Muscle of leg (tissue), 11 donors: ENCODE data around the gene KRT85. TPM values are rescaled to one million over a fixed set of nuclear protein-coding genes. Genes with fewer than 3 reads are reported as not detected.
"Not testable (repeated sequence)": the region's sequence is repeated elsewhere in the genome, so short reads cannot be mapped to it uniquely, and the experiment has no call there.

Experiments used
- DNase-seq: peaks from one replicate; pipeline ENCODE4 v3.0.0; 2013
- H3K27ac ChIP-seq: one replicate; pipeline ENCODE4 v1.5.1; 2013; ENCODE audit warnings: mild to moderate bottlenecking, low read length, control low read depth
- H3K27me3 ChIP-seq: one replicate; pipeline ENCODE4 v1.6.1; 2013; ENCODE audit warnings: low read length; ENCODE audit not compliant: control insufficient read depth, insufficient read depth
- H3K36me3 ChIP-seq: one replicate; pipeline ENCODE4 v1.6.1; 2013; ENCODE audit warnings: low read length; ENCODE audit not compliant: control insufficient read depth, insufficient read depth
- H3K4me1 ChIP-seq: one replicate; pipeline ENCODE4 v1.6.1; 2013; ENCODE audit warnings: low read length; ENCODE audit not compliant: control insufficient read depth, insufficient read depth
- H3K4me3 ChIP-seq: one replicate; pipeline ENCODE4 v1.5.1; 2013; ENCODE audit warnings: low read length, control low read depth
- H3K9me3 ChIP-seq: replicated peaks from 2 replicates; pipeline ENCODE4 v1.6.1; 2013; ENCODE audit warnings: low read depth, low read length; ENCODE audit not compliant: control insufficient read depth
- WGBS: methylation state at CpG from one replicate; pipeline ENCODE4 v1.1.5; 2013; ENCODE audit warnings: missing lambda C conversion rate; ENCODE audit not compliant: insufficient coverage; 5-methylcytosine and 5-hydroxymethylcytosine counted together
- polyA plus RNA-seq, 8 donors: library from polyadenylated mRNA; unstranded; fragments of 120-200 nt; gene quantifications; one replicate each; pipeline versions ENCODE4 v1.2.1 to v1.2.3, GENCODE V29; 2013; ENCODE audit warnings: inconsistent platforms in 1 of 8, low replicate concordance in 1 of 8; ENCODE audit not compliant: insufficient read length in 8 of 8, insufficient read depth in 1 of 8
- total RNA-seq: library from RNA; stranded (reverse); fragments of 120-200 nt; gene quantifications from one replicate; pipeline ENCODE4 v1.2.4, GENCODE V29; 2013

Gene KRT85
- total and polyA plus RNA-seq, 9 donors: not detected

DNA sequence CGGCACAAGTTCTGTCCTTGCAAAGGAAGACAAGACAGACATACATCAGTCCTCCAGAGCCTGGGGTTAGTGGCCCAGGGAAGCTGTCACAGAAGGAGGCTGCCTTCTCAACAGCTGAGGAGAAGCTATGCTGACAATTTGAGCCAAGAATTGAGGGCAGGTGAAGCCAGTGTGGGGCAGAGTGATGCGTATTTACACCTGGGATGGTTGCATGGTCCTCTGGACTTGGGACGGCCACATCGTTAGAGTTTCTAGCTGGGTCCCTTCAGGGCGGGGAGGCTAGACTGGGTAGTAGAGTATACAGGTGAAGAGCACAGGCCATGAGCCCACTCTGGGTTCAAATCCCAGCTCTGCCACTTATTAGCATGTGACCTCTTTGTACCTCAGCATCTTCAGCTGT is 16.5 kb downstream of the KRT85 start:
- Histone ChIP-seq H3K27me3 (peaks cover 14% of the 10 kb centered on the region), H3K27ac (no peak overlapping the region), H3K9me3 (no peaks in the 10 kb centered on the region), H3K4me1 (peaks cover 51% of the 10 kb centered on the region), H3K4me3 (no peak overlapping the region), H3K36me3 (no peaks in the 10 kb centered on the region)
- DNase-seq: no peak
- WGBS: 95% methylated on average over 4 of the region's 5 CpGs

DNA sequence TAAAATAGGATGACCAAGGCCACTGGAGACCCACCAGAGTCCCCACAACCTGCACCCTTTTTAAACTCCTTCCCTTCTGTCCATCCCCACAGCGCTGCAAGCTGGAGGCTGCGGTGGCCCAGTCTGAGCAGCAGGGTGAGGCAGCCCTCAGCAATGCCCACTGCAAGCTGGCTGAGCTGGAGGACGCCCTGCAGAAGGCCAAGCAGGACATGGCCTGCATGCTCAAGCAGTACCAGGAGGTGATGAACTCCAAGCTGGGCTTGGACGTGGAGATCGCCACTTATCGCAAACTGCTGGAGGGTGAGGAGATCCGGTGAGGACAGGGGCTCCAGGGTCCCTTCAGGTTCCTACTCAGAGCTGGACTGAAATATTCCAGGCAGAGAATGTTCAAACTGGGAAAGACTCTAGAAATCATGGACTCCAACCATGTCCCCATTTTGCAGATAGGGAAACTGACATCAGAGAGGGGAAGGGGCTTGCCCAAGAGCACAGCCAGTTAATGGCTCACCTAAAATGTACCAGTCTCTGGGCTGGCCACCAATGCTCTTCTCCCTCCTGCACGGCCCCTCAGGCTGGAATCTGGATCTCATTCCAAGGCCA is 17.2 kb downstream of the KRT85 start:
- no peak for DNase-seq
- peaks cover 47% of the 10 kb centered on the region for H3K4me1 ChIP-seq
- H3K27me3 ChIP-seq: peaks cover 14% of the 10 kb centered on the region
- no peaks in the 10 kb centered on the region for H3K36me3 ChIP-seq
- 91% methylated on average over 7 of the region's 8 CpGs for WGBS
- no peak overlapping the region for H3K4me3 ChIP-seq
- H3K27ac ChIP-seq: no peak overlapping the region
- H3K9me3 ChIP-seq: no peaks in the 10 kb centered on the region

DNA sequence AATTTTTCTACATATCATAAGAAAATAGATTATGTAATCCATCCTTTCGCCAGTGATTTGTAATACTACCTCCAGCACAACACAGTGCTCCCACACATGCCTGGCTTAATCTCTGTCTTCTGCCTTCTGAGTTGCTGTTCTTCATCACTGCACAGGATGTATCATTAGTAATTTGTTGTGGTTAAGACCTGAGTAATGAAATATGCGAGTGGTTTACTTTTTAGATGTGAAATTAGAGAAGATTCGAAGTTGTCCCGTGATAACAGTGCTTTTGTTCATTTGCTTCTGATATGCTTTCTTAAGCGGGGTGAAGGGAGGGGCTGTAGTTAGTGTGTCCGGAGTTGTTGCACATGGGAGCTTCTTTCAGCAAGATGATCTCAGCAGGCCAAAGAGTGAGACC is 18.1 kb downstream of the KRT85 start:
- Histone ChIP-seq H3K27ac (no peak overlapping the region), H3K4me1 (peaks cover 39% of the 10 kb centered on the region), H3K4me3 (no peak overlapping the region), H3K27me3 (peaks cover 15% of the 10 kb centered on the region), H3K9me3 (no peaks in the 10 kb centered on the region), H3K36me3 (no peaks in the 10 kb centered on the region)
- no peak for DNase-seq
- WGBS: 87% methylated on average over 4 of the region's 6 CpGs

DNA sequence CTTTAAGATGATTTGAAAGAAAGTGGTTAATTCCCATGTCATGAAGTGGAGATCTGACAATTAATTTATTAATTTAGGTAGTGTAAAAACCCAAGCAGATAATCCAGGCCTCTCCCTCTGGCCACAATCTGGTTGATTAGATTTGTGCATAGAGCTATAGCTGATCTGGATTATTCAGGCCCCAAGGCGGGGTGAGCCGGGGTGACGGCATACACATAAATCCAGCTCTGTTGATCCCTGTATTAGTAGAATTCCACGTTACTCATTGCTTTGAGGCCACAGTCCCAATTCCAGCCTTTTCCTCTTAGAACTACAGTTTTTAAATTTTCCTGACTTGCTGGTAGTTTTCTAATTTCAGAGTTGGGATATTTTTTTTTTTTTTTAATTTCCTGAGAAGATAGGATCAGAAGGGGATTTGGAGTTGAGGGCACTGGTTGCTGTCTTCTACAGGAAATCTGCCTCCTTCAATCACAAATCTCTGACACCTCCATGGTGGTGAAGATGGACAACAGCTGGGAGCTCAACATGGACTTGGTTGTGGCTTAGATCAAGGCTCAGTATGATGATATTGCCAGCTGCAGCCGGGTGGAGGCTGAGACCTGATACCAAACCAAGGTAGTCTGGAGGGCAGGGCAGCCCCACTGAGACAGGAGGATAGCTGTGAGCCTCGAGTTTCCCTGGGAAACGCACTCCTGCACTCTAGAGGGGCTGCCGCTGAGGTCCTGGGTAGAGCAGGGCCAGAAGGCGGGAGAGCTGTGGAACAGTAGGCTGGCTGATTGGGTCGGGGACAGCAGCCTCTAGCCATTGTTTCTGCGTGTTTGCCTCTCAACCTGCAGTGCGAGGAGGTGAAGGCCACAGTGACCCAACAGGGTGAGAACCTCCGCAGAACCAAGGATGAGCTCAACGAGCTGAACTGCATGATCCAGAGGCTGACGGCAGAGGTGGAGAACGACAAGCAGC is 19.4 kb downstream of the KRT85 start:
- WGBS: 42% methylated on average over 10 of the region's 16 CpGs
- Histone ChIP-seq H3K36me3 (no peaks in the 10 kb centered on the region), H3K4me1 (peaks cover 30% of the 10 kb centered on the region), H3K9me3 (peaks cover 12% of the 10 kb centered on the region), H3K27me3 (peaks cover 16% of the 10 kb centered on the region), H3K27ac (peak overlapping the region; percentile 13), H3K4me3 (no peak overlapping the region)
- DNase-seq: peak; percentile 51

DNA sequence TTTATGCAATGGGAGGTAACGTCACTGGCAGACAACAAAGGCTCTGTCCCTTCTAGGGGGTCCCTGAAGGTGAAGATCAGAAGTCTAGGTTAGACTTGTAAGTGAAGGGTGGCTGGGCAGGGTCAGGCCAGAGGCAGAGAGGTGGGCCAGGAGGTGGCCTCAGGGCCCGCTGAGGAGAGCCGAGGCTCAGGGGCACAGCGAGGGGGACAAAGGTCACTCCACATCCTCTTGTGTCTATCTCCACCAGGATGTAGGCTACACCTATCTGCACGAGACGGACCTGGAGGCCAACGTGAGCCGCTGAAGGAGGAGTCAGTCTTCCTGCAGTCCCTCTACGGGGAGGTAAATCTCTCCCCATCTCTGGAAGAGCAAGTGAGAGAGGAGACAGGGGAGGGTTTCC is 20.3 kb downstream of the KRT85 start:
- peaks cover 12% of the 10 kb centered on the region for H3K9me3 ChIP-seq
- peak overlapping the region; percentile 13 for H3K27ac ChIP-seq
- H3K36me3 ChIP-seq: no peaks in the 10 kb centered on the region
- no peak for DNase-seq
- peaks cover 15% of the 10 kb centered on the region for H3K27me3 ChIP-seq
- H3K4me3 ChIP-seq: no peak overlapping the region
- H3K4me1 ChIP-seq: peaks cover 27% of the 10 kb centered on the region
- WGBS: 67% methylated on average over 1 of the region's 9 CpGs

DNA sequence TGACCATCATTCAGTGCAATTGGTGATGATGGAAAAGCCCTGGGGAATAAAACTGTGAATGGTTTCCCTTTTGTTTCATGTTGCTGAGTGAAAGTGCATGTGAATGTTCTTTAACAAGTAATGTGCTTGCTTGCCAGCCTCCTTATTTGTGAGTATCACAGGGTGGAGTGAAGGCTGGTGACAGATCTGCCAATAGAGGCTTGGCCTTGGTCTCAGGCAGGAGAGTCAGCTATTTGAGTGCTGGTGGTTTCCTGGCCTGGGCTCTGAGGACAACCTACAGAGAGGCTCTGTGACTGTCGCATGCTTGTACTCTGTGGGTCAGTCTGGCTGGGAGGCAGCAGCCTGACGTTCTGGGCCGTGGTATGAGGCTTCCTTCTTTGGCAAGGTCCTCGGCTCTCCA is 20.7 kb downstream of the KRT85 start:
- Histone ChIP-seq H3K9me3 (peaks cover 12% of the 10 kb centered on the region), H3K27me3 (peaks cover 15% of the 10 kb centered on the region), H3K27ac (no peak overlapping the region), H3K36me3 (no peaks in the 10 kb centered on the region), H3K4me3 (no peak overlapping the region), H3K4me1 (peaks cover 25% of the 10 kb centered on the region)
- DNase-seq: no peak
- 37% methylated on average over 3 of the region's 4 CpGs for WGBS

DNA sequence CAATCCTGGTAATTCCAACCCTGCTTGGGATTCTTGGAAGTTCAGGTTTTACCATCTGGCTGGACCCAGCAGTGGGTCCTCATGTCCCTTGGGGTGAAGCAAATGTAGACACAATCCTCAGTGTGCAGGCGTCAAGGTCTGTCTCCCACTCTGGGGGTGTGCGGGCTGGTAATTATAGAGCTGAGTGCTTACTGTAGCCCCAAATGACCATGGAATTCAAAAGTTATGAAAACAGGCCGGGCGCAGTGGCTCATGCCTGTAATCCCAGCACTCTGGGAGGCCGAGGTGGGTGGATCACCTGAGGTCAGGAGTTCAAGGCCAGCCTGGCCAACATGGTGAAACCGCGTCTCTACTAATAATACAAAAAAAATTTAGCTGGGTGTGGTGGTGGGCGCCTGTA is 22.2 kb downstream of the KRT85 start:
- not testable (repeated sequence) for H3K27ac ChIP-seq, DNase-seq, H3K4me3 ChIP-seq, H3K36me3 ChIP-seq
- H3K27me3 ChIP-seq: peaks cover 12% of the 10 kb centered on the region
- H3K9me3 ChIP-seq: peaks cover 12% of the 10 kb centered on the region
- 100% methylated on average over 1 of the region's 8 CpGs for WGBS
- peaks cover 18% of the 10 kb centered on the region for H3K4me1 ChIP-seq

DNA sequence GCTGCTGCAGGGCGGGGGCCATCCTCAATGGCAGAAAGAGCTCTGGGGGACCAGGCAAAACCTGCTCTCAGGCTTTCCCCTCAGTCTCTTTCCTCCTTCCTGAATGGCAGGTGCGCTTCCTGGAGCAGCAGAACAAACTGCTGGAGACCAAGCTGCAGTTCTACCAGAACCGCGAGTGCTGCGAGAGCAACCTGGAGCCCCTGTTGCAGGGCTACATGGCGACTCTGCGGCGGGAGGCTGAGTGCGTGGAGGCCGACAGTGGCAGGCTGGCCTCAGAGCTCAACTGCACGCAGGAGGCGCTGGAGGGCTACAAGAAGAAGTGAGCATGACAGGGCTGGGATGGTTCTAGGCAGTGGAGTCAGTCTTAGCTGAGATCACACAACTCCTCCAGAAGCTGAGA is 23.2 kb downstream of the KRT85 start:
- DNase-seq: no peak
- no peak overlapping the region for H3K4me3 ChIP-seq
- no peak overlapping the region for H3K27ac ChIP-seq
- no peaks in the 10 kb centered on the region for H3K36me3 ChIP-seq
- 88% methylated on average over 1 of the region's 12 CpGs for WGBS
- H3K27me3 ChIP-seq: peaks cover 14% of the 10 kb centered on the region
- H3K4me1 ChIP-seq: peaks cover 18% of the 10 kb centered on the region
- H3K9me3 ChIP-seq: peaks cover 12% of the 10 kb centered on the region

DNA sequence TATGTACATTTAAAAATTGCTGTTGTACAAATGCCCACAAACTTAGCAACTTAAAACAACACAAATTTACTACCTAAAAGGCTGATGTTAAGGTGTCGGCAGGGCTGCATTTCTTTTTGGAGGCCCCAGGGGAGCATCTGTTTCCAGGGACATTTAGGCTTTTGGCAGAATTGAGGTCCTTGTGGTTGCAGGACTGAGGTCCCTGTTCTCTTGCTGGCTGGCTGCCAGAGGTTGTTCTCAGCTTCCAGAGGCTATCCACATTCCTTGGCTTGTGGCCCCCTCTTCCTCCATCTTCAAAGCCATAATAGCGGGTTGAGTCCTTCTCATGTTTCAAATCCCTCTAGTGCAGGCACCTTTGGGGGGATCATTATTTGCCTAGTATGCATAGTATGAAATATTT is 23.7 kb downstream of the KRT85 start:
- 80% methylated on average over 1 of the region's 2 CpGs for WGBS
- H3K9me3 ChIP-seq: peaks cover 12% of the 10 kb centered on the region
- H3K27ac ChIP-seq: no peak overlapping the region
- H3K4me3 ChIP-seq: no peak overlapping the region
- no peaks in the 10 kb centered on the region for H3K36me3 ChIP-seq
- H3K4me1 ChIP-seq: peaks cover 18% of the 10 kb centered on the region
- DNase-seq: no peak
- H3K27me3 ChIP-seq: peaks cover 14% of the 10 kb centered on the region

DNA sequence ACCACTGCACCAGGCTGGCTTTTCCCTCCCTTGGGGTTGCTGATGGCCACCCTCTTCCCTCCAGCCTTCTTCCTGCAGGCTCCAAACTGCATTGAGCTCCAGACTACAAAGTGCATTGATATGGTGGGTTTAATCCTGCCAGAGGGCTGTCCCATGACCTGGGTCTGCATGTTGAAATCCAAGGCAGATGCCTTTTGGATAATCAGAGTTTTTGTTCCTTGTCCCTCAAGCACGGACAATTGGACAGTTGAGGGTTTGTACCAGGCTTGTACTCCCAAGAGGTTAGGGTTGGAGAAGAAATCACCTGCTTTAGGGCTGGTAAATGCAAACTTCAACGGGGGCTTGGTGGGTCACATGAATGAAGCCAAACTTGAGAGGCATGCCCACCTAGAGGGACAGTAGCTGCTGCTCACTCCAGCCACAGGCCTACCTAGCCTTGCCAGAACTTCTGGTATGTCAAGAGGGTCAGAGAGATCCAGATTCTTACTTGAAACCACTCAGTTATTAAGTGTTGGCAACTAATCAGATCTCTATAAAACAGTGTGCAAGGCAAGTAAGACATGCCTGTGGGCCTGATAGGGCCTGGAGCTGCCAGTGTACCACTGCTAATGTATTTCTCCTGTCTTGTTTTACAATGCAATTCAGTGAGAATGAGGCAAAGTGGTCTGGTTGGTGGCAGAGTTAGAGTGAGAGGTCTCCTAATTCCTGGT is 24.3 kb downstream of the KRT85 start:
- Histone ChIP-seq H3K36me3 (no peaks in the 10 kb centered on the region), H3K4me1 (peaks cover 13% of the 10 kb centered on the region), H3K4me3 (no peak overlapping the region), H3K9me3 (peaks cover 12% of the 10 kb centered on the region), H3K27ac (no peak overlapping the region), H3K27me3 (peaks cover 12% of the 10 kb centered on the region)
- 83% methylated on average over 2 of the region's 2 CpGs for WGBS
- DNase-seq: no peak
